Activated T-cell treated with anti-CD3 and anti-CD28 coated beads, Interleukin-2, amount 50 U/mL, for 24 hours (primary cell): ENCODE data around the gene SLC34A1.
"Not testable (repeated sequence)": the region's sequence is repeated elsewhere in the genome, so short reads cannot be mapped to it uniquely, and the experiment has no call there.

Experiments
- DNase-seq: peaks from one replicate; pipeline ENCODE4 v3.0.0-alpha.2; 2020
- H3K27ac Mint-ChIP-seq: 2 replicates; pipeline ENCODE4 v1.8.0; 2020; ENCODE audit warnings: mild to moderate bottlenecking, mixed read lengths
- H3K27me3 Mint-ChIP-seq: 2 replicates; pipeline ENCODE4 v1.8.0; 2020; ENCODE audit warnings: mixed read lengths
- H3K36me3 Mint-ChIP-seq: 2 replicates; pipeline ENCODE4 v1.8.0; 2020; ENCODE audit warnings: low read depth, mixed read lengths
- H3K4me1 Mint-ChIP-seq: 2 replicates; pipeline ENCODE4 v1.8.0; 2020; ENCODE audit warnings: low read depth, mixed read lengths
- H3K4me3 Mint-ChIP-seq: 2 replicates; pipeline ENCODE4 v1.8.0; 2020; ENCODE audit warnings: mild to moderate bottlenecking, moderate library complexity, mixed read lengths
- H3K9me3 Mint-ChIP-seq: 2 replicates; pipeline ENCODE4 v1.8.0; 2020; ENCODE audit warnings: mixed read lengths

The SLC34A1 gene

DNA sequence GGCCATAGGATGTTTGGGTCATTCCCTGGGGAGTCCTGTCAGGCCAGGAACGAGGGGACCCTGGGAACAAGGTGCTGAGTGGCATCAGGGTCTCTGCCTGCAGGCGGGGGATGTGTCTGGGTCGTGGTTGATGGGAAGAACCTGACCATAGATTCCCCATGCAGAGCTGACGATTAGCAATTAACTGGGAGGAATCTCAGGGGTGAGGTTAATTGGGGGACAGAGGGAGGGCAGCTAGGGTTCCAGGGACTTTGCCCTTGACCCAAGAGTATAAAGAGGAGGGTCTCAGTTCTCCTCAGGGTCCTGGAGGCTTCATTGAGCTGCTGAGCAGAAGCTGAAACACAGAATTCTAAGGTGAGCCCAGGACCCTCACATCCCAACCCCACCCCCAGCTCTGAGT lies at the start of gene SLC34A1:
SLC34A1 (plus strand) TSS at position 301 of the 400 bp plus-strand sequence. CDS start 1,308 bp downstream, outside the sequence.
- Mint-ChIP-seq H3K9me3 (no peaks in the 10 kb centered on the region), H3K36me3 (no peaks in the 10 kb centered on the region), H3K27ac (no peak within 1 kb of the TSS), H3K27me3 (no peaks in the 10 kb centered on the region), H3K4me1 (peaks cover 39% of the 10 kb centered on the region), H3K4me3 (no peak within 1 kb of the TSS)
- no peak for DNase-seq

DNA sequence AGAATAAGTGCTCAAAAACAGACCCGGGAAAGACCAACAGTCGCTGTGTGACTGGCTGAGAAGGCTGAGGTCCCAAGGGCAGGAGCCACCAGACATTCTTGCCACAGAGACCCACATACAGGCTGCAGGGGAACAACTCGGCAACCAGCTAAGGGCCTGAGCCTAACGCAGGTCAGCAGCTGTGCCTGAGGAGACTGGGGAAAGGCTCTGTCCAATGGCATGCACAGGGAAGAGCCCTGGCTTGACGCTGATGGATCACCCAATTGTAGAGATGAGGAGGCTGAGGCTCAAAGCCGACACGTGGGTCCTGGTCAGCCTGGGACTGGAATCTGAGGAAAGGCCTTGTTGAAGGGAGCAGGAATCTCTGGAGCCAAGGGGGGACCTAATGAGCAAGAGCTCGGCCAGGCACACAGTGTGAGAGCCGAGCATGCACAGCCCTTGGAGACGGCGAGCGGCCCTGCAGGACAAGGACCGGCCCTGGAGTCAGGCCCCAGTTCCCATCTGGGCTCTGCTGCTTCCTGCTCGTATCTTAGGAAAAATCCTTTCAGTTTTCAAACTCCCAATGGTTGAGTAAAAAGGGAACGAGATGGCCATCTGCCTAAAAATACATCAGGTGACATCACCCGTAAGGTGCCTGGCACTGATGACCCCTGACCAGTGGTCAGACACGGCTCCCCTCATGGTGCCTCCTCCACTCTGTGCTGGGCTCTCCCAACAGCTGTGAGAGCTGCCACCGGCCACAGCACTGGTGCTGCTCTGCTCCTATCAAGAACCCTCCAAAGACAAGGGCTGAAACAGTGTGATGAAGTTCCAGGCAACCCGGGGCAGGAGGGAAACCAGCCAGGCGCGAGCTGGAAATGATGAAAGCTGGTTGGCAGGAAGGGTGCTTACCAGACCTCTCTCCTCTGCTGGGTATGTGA lies 49.2 kb upstream of the SLC34A1 start:
- Mint-ChIP-seq H3K36me3 (peaks cover 96% of the 10 kb centered on the region), H3K4me3 (no peak overlapping the region), H3K9me3 (no peaks in the 10 kb centered on the region), H3K27ac (no peak overlapping the region), H3K27me3 (no peaks in the 10 kb centered on the region), H3K4me1 (peaks cover 8% of the 10 kb centered on the region)
- DNase-seq: no peak

DNA sequence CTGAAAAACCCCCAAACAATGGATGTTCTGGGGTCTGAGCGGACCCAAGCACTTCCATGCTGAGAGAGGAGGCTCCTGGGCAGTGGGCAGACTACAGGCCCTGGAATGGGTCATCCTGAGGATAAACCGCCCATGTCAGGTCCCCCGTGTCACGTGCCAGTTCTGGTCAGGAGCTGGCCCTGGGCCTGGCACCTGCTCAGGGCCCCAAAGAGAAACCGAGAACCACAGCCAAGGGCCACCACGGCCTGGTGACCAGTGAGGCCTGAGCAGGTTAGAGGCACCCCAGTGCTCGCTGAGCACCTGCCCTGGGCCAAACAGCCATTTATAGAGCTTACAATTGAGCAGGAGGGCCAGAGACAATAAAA lies 48.6 kb upstream of the SLC34A1 start:
- peaks cover 11% of the 10 kb centered on the region for H3K4me1 Mint-ChIP-seq
- no peaks in the 10 kb centered on the region for H3K9me3 Mint-ChIP-seq
- H3K4me3 Mint-ChIP-seq: no peak overlapping the region
- no peak overlapping the region for H3K27ac Mint-ChIP-seq
- no peak for DNase-seq
- no peaks in the 10 kb centered on the region for H3K27me3 Mint-ChIP-seq
- peaks cover 93% of the 10 kb centered on the region for H3K36me3 Mint-ChIP-seq

- no peaks in the 10 kb centered on the region for H3K27me3 Mint-ChIP-seq
- H3K27ac Mint-ChIP-seq: peak overlapping the region; percentile 35
- H3K9me3 Mint-ChIP-seq: no peaks in the 10 kb centered on the region
- H3K4me3 Mint-ChIP-seq: no peak overlapping the region
- DNase-seq: no peak
- peaks cover 89% of the 10 kb centered on the region for H3K36me3 Mint-ChIP-seq
- H3K4me1 Mint-ChIP-seq: peaks cover 11% of the 10 kb centered on the region
Measured at GRCh38 chr5:177336112-177336511, 48.1 kb upstream of the SLC34A1 start.

DNA sequence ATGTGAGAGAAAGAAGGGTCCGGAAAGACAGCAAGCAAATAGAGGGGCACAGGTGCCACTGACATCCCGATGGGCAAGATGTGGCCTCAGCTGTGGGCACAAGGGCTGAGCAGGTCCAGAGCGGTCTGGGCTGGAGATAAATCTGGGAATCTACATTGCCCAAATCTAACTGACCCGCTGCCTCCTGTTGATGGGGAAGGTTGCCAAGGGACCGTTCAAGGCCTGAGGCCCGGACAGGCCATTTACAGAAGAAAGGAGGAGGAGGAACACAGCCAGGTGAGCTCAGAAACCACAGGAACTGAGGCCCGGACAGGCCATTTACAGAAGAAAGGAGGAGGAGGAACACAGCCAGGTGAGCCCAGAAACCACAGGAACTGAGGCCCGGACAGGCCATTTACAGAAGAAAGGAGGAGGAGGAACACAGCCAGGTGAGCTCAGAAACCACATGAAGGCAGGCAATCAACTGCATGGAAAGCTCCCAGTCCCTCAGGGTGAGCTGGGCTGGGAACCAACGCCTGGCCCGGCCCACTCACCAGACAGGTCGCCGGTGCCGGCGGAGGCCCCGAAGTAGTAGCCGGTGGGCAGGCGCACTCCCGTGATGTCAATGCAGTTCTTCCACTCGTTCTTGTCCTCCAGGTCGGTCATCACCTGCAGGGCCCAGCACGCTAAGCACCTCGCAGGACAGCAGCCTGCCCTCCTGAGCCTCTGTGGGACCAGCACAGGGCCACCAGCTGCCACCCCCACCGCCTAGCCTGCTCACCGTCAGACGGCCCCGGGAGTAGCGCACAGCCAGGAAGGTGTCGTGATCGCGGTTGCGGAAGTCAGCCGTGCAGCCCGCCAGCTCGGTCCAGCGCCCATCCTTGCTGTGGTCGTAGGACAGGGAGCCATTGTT lies 47.4 kb upstream of the SLC34A1 start:
- DNase-seq: no peak
- peaks cover 89% of the 10 kb centered on the region for H3K36me3 Mint-ChIP-seq
- H3K4me3 Mint-ChIP-seq: no peak overlapping the region

GRCh38 chr5:177338251-177339106 lies 45.8 kb upstream of the SLC34A1 start:
- no peak for DNase-seq
- H3K27ac Mint-ChIP-seq: no peak overlapping the region
- no peaks in the 10 kb centered on the region for H3K27me3 Mint-ChIP-seq
- no peaks in the 10 kb centered on the region for H3K9me3 Mint-ChIP-seq
- peaks cover 85% of the 10 kb centered on the region for H3K36me3 Mint-ChIP-seq
- H3K4me3 Mint-ChIP-seq: no peak overlapping the region
- H3K4me1 Mint-ChIP-seq: peaks cover 13% of the 10 kb centered on the region

More for the DNA sequence above, 47.4 kb upstream of the SLC34A1 start:
- Mint-ChIP-seq H3K9me3 (no peaks in the 10 kb centered on the region), H3K4me1 (peaks cover 11% of the 10 kb centered on the region), H3K27me3 (no peaks in the 10 kb centered on the region), H3K27ac (peak overlapping the region; percentile 35)

GRCh38 chr5:177339107-177339638 lies 45.1 kb upstream of the SLC34A1 start:
- Mint-ChIP-seq H3K4me3 (no peak overlapping the region), H3K4me1 (peaks cover 16% of the 10 kb centered on the region)

GRCh38 chr5:177343000-177343399 lies 41.2 kb upstream of the SLC34A1 start:
- not testable (repeated sequence) for H3K27me3 Mint-ChIP-seq, H3K4me3 Mint-ChIP-seq, DNase-seq, H3K27ac Mint-ChIP-seq, H3K9me3 Mint-ChIP-seq
- peaks cover 38% of the 10 kb centered on the region for H3K4me1 Mint-ChIP-seq
- peaks cover 74% of the 10 kb centered on the region for H3K36me3 Mint-ChIP-seq

More at GRCh38 chr5:177339107-177339638, 45.1 kb upstream of the SLC34A1 start:
- peaks cover 81% of the 10 kb centered on the region for H3K36me3 Mint-ChIP-seq
- no peak overlapping the region for H3K27ac Mint-ChIP-seq
- H3K27me3 Mint-ChIP-seq: no peaks in the 10 kb centered on the region
- DNase-seq: no peak
- no peaks in the 10 kb centered on the region for H3K9me3 Mint-ChIP-seq

DNA sequence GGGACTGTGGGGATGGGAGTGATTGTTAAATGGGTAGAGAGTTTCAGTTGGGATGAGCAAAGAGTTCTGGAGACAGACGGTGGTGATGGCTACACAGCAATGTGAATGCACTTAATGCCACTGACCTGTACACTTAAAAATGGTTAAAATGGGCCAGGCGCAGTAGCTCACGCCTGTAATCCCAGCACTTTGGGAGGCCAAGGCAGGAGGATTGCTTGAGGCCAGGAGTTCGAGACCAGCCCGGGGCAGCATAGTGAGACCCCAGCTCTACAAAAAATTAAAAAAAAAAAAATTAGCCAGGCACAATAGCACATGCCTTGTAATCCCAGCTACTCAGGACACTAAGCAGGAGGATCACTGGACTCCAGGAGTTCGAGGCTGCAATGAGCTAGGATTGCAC lies 40.5 kb upstream of the SLC34A1 start:
- Mint-ChIP-seq H3K36me3 (peaks cover 70% of the 10 kb centered on the region), H3K4me3 (no peak overlapping the region), H3K9me3 (no peaks in the 10 kb centered on the region), H3K27me3 (no peaks in the 10 kb centered on the region), H3K27ac (peak overlapping the region; percentile 39), H3K4me1 (peaks cover 38% of the 10 kb centered on the region)
- DNase-seq: no peak

GRCh38 chr5:177344891-177345290 lies 39.3 kb upstream of the SLC34A1 start:
- no peaks in the 10 kb centered on the region for H3K9me3 Mint-ChIP-seq
- no peak overlapping the region for H3K27ac Mint-ChIP-seq
- no peak for DNase-seq
- H3K4me3 Mint-ChIP-seq: no peak overlapping the region
- H3K36me3 Mint-ChIP-seq: peaks cover 69% of the 10 kb centered on the region
- peaks cover 43% of the 10 kb centered on the region for H3K4me1 Mint-ChIP-seq
- H3K27me3 Mint-ChIP-seq: no peaks in the 10 kb centered on the region

GRCh38 chr5:177346820-177347219 lies 37.4 kb upstream of the SLC34A1 start:
- DNase-seq: no peak
- H3K36me3 Mint-ChIP-seq: peaks cover 71% of the 10 kb centered on the region
- H3K4me3 Mint-ChIP-seq: no peak overlapping the region
- H3K4me1 Mint-ChIP-seq: peaks cover 49% of the 10 kb centered on the region
- no peaks in the 10 kb centered on the region for H3K27me3 Mint-ChIP-seq
- H3K9me3 Mint-ChIP-seq: no peaks in the 10 kb centered on the region
- H3K27ac Mint-ChIP-seq: peak overlapping the region; percentile 73

- H3K36me3 Mint-ChIP-seq: peaks cover 65% of the 10 kb centered on the region
- no peaks in the 10 kb centered on the region for H3K27me3 Mint-ChIP-seq
- DNase-seq: no peak
- no peaks in the 10 kb centered on the region for H3K9me3 Mint-ChIP-seq
- H3K27ac Mint-ChIP-seq: peak overlapping the region; percentile 73
- H3K4me1 Mint-ChIP-seq: peaks cover 53% of the 10 kb centered on the region
- peak overlapping the region; percentile 15 for H3K4me3 Mint-ChIP-seq
Measured at GRCh38 chr5:177347699-177348098, 36.5 kb upstream of the SLC34A1 start.

- Mint-ChIP-seq H3K36me3 (peaks cover 58% of the 10 kb centered on the region), H3K27ac (peak overlapping the region; percentile 100), H3K4me1 (peaks cover 48% of the 10 kb centered on the region), H3K4me3 (peak overlapping the region; percentile 99), H3K9me3 (no peaks in the 10 kb centered on the region), H3K27me3 (no peaks in the 10 kb centered on the region)
- DNase-seq: no peak
Measured at GRCh38 chr5:177349362-177349647, 34.9 kb upstream of the SLC34A1 start.

DNA sequence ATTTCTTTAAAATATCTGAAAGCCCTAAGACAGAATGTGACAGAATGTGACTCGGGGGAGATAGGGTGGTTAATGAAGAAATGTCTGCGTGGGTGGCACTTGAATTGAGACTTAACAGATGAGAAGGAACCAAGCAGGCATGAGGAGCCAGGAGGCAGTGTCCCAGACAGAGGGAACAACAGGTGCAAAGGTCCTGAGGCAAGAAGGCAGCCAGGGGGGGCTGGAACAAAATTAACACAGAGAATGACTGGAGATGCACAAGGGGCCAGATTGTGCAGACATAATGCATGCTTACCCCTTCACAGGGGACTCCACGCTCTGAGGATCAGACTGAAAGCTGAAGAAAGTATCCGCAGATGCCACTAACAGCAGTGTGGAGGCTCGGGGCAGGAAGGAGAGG lies 34.5 kb upstream of the SLC34A1 start:
- Mint-ChIP-seq H3K27me3 (no peaks in the 10 kb centered on the region), H3K4me1 (peaks cover 53% of the 10 kb centered on the region), H3K36me3 (peaks cover 56% of the 10 kb centered on the region), H3K27ac (peak overlapping the region; percentile 100), H3K9me3 (no peaks in the 10 kb centered on the region), H3K4me3 (peak overlapping the region; percentile 99)
- no peak for DNase-seq
